Activated naive CD8-positive, alpha-beta T cell treated with anti-CD3 and anti-CD28 coated beads, Interleukin-2, amount 50 U/mL, for 16 hours (primary cell): ENCODE results near the gene RBPMS2.

ENCODE experiments used
- DNase-seq: peaks from one replicate; pipeline ENCODE4 v3.0.0-alpha.2; 2020; ENCODE audit warnings: low read depth, low spot score

RBPMS2 gene

GRCh38 chr15:64695561-64695992, 79.8 kb downstream of the RBPMS2 start:
- no peak for DNase-seq

- no peak for DNase-seq
Measured at GRCh38 chr15:64694816-64695215, 80.6 kb downstream of the RBPMS2 start.

GRCh38 chr15:64693134-64693533, 82.3 kb downstream of the RBPMS2 start:
- DNase-seq = no peak

GRCh38 chr15:64691896-64692565, 83.4 kb downstream of the RBPMS2 start:
- DNase-seq = no peak

- no peak for DNase-seq
Measured at GRCh38 chr15:64690578-64691296, 84.7 kb downstream of the RBPMS2 start.

GRCh38 chr15:64690008-64690407, 85.4 kb downstream of the RBPMS2 start:
- DNase-seq = no peak
